Kidney tubule cell (primary cell): Measurements from ENCODE around the gene CDRT4.

Experiments
- DNase-seq: peaks from one replicate; pipeline ENCODE4 v3.0.0-alpha.2; 2018; ENCODE audit warnings: low spot score

Gene CDRT4

GRCh38 chr17:15431766-15432165 lies 35.7 kb downstream of the CDRT4 start:
- DNase-seq: no peak

GRCh38 chr17:15431196-15431595 lies 36.2 kb downstream of the CDRT4 start:
- no peak for DNase-seq

DNA sequence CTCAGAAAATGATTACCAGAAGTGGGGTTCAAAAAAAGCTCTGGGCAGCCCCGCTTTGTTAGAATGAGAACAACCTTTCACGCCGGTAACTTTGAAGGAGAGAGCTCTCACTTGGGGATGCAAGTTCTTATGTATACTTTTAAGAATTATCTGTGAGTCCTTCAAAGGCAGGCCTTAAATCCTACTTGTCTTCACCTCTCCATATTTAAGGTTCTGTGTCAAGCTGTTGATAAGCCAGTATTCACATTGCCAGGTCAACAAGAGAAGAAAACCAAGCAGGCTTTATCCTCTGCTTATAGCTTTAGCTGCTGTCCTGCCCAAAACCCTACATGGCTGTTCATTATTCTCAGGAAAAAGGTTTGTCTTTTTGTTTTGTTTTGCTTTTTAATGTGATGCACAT lies 42.9 kb downstream of the CDRT4 start:
- DNase-seq: no peak

- DNase-seq: no peak
These were observed 44.9 kb downstream of the CDRT4 start for GRCh38 chr17:15422392-15422965.

GRCh38 chr17:15418781-15419180 lies 48.6 kb downstream of the CDRT4 start:
- DNase-seq: no peak

GRCh38 chr17:15414532-15415306 lies 52.7 kb downstream of the CDRT4 start:
- no peak for DNase-seq

DNA sequence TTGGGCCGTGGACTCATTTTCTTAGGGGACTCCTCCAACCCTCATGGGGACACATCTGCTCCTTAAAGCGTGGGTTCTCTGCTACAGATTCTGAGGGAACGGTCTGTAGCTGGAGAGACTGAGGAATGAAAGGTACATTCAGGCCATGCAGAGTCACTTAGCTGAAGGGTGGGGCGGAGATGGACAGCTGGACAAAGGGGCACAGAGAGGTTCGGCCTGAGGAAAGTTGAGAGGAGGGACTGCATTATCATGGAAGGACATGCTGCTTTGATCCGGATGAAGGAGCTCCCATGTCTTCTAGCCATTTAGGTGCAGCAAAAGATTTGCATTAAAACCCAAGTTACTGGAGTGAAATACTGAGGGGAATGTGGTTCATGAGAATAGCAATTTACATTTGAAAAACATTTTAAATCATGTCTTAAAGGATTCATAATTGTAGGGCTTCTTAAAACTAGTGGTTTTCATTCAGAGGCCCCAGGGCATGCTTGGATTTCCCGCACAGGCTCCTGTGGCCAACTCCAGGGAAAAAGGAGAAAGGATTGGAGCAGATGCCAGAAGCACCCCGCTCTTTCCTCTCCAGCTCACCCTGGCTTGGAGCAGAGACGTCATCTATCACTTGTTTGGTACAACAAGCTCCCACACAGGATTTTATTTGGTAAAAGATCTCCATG lies 54.2 kb downstream of the CDRT4 start:
- no peak for DNase-seq

DNA sequence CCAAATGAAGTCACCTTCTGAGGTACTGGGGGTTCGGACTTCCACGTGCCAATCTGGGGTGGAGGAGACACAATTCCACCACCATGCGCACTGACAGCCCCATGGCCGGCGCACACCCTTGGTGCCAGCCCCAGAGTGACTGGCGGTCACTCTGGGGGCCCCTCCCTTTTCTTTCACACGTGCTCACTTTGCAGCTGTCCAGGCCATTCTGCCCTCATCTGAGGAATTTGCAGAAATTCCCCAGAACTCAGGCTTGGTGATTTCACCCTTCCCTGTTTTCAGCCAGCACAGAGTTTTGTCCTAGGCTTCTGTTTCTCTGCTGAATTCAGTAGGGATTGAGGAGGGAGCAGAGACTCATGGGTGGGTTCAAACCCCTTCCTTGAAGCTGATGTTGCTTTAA lies 54.8 kb downstream of the CDRT4 start:
- no peak for DNase-seq

GRCh38 chr17:15411384-15412198 lies 55.8 kb downstream of the CDRT4 start:
- no peak for DNase-seq

- peak; percentile 87 for DNase-seq
These were observed 57.6 kb downstream of the CDRT4 start for GRCh38 chr17:15409721-15410250.

DNA sequence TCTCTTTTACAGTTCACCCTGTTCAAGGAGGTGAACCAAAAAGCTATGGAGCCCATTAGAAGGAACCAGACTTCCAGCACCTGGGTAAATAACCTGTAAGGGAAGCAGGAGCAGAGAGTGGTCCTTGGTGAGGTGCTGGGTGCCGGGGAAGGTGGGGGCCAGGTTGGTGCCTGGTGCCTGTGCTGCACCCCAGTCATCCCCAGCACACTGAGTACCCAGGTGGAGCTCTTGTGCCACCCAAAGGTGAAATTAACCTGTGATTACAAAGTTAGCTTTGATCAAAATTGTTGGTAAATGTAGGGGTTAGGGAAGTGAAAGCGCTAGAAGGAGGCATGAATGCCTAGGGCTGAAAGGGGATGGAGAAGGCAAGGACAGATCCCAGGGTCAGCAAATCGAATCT lies 58.6 kb downstream of the CDRT4 start:
- DNase-seq: no peak

- DNase-seq: peak; percentile 63
These were observed 61.3 kb downstream of the CDRT4 start for GRCh38 chr17:15406081-15406480.

GRCh38 chr17:15405058-15405415 lies 62.4 kb downstream of the CDRT4 start:
- no peak for DNase-seq

DNA sequence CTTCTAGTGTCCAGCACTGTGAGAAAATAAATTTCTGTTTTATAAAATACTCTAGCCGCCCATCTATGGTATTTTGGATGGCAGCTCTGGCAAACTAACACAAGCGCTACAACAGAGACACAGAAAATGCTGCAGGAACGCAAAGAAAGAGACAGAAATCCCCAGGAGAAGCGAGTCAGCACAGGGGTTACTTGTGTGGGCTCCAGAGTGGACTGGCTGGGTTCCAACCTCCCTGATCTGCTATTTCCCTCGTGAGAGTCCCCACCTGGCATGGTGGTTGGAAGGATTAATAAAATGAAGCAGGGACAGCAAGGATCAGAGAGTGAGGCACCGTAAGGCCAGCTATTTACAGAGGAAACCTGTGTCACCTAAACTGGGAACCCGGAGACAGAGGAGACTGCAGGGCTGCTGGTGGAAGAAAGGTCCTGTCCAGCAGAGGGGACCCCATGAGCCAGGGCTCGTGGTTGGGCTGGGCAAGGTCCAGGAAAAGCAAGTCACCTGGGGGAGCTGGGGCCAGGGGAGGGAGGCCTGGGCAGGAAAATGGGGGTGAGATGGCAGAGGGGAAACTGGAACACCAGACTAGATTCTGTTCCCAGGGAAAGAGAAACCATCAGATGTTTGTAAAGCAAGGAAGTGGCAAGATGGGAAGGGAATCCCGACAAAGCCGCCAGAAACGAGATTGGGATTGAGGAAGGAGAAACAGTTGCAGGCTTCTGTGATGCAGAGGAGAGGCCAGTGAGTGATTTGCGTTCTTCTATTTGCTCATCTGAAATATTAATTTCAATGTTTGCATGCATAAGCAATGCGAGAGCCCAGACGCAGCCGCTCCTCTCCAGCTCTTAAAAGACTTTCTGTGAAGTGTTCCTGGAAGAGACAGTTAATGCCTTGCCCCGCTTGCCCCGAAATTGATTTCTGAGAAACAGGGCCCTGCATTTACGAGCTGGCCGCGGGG lies 63.0 kb downstream of the CDRT4 start:
- peak; percentile 24 for DNase-seq

GRCh38 chr17:15403276-15403939 lies 64.0 kb downstream of the CDRT4 start:
- DNase-seq: no peak

GRCh38 chr17:15399443-15399842 lies 68.0 kb downstream of the CDRT4 start:
- DNase-seq: no peak

GRCh38 chr17:15398736-15399331 lies 68.6 kb downstream of the CDRT4 start:
- DNase-seq: peak; percentile 70

GRCh38 chr17:15398291-15398690 lies 69.1 kb downstream of the CDRT4 start:
- DNase-seq: peak; percentile 63

- DNase-seq: no peak
These were observed 69.8 kb downstream of the CDRT4 start for GRCh38 chr17:15397620-15398019.

DNA sequence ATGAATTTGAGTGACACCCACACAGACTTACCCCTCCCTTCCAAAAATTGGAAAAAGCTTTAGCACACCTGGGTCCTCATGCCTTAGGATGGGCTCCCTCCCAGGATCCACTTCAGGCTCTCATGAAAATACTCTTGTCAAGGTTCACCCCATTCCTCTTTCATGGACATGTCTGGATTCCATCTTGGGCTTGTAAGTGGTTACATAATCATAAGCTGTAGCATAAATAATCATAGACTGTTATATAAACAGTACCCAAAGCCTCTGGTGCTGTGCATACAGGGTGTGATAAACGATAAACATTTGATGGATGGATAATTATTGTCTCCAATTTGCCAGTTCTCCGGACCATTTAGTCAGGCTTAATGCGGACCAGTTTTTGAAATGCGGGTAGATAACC lies 72.3 kb downstream of the CDRT4 start:
- DNase-seq: no peak
